ENCODE data around the gene VPS36.

DNA sequence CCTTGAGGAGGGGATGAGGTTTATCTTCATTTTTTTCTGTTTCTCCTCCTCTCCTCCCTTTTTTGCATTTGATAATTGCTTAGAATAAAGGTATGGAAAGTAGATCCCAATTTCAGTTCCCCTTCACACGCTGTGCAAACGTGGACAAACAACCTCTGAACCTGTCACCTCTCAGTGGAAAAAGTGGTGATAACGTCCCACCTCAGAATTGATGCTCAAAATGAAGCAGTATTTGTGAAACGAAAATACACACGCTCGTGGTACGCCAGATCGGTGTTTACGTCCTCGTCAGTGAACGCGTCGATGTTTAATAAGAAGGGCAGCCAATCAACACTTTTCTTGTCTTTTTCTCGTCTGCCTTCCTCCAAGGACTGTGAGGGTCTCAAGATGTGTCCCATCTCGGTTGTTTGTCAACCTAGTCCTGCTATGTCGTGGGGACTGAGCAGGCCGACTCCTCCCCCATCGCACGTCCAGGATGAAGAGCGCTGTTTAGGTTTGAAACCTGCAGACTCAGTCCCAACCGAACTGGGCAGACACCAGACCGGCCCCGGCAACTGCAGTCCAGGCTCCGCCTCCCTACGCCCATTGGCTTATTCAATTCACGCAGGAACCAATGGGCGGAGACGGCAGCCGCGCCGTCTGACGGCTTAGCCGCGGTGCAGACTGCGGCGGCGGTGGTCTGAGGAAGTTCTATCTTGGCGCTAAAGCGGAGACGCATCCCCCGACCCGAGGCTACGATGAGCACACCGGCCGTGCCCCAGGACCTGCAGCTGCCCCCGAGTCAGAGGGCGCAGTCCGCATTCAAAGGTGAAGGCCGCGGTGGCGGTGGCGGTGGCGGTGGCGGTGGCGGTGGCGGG lies 4.6 kb upstream of the VPS36 start, which contains the start of gene CKAP2:
- TF ChIP-seq, protein P1, sequence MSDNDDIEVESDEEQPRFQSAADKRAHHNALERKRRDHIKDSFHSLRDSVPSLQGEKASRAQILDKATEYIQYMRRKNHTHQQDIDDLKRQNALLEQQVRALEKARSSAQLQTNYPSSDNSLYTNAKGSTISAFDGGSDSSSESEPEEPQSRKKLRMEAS (IDR thresholded peaks at IDR 0.05), result no peak
- TF ChIP-seq, protein P2, sequence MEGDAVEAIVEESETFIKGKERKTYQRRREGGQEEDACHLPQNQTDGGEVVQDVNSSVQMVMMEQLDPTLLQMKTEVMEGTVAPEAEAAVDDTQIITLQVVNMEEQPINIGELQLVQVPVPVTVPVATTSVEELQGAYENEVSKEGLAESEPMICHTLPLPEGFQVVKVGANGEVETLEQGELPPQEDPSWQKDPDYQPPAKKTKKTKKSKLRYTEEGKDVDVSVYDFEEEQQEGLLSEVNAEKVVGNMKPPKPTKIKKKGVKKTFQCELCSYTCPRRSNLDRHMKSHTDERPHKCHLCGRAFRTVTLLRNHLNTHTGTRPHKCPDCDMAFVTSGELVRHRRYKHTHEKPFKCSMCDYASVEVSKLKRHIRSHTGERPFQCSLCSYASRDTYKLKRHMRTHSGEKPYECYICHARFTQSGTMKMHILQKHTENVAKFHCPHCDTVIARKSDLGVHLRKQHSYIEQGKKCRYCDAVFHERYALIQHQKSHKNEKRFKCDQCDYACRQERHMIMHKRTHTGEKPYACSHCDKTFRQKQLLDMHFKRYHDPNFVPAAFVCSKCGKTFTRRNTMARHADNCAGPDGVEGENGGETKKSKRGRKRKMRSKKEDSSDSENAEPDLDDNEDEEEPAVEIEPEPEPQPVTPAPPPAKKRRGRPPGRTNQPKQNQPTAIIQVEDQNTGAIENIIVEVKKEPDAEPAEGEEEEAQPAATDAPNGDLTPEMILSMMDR (IDR thresholded peaks at IDR 0.05; ENCODE audit: low read depth, low read length, missing input control), result no peak
